GM19099 (cell line): Measurements from ENCODE around the gene PRKD1.

Experiments
- POLR2A ChIP-seq: IDR thresholded peaks from 3 replicates; pipeline ENCODE4 v1.6.1; 2011; ENCODE audit warnings: low read depth; ENCODE audit not compliant: insufficient read length; ENCODE audit errors: extremely low read depth

Gene PRKD1

DNA sequence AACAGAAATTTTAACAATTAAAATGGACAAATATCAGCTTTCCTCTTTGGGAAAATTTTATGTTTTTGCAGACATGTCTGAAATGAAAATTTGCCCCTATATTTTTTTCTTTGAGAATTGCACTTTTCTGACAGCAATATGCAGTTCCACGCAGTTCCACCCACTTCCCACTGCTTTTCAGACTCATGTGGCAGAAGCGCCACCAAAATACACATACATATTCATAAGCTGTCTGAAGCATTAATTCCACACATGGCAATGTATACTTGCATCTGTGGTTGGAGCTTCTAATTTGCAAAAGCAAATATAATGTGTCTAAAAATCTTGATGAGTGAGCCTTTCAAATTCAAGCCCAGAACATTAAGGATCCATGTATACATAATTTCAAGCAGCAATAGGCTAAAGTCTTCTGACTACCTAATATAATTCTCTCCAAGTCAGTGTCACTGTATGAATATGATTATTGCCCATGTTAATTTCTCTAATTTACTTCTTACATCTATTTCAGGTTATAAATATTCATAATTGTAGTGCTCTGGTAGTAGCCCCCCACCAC is 129.5 kb downstream of the PRKD1 start:
- no peak for TF ChIP-seq POLR2A

DNA sequence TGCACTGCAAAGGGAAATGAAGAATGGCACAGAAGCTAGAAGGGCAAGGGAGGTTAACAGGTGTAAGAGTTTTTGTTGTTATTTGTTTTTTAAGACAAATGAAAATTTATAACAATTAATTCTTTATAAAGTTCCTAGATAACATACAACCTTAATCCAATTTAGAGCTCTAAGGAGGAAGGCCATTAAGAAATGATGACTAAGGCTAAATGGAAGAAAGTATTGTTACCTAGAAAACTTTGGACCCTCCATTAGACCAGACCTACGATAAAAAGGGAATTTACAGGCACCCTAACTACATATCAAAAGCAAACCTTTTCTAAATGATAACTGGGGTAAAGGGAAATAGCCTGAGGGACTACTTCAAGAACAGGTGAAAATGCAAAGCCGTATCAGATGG is 130.8 kb downstream of the PRKD1 start:
- no peak for TF ChIP-seq POLR2A

DNA sequence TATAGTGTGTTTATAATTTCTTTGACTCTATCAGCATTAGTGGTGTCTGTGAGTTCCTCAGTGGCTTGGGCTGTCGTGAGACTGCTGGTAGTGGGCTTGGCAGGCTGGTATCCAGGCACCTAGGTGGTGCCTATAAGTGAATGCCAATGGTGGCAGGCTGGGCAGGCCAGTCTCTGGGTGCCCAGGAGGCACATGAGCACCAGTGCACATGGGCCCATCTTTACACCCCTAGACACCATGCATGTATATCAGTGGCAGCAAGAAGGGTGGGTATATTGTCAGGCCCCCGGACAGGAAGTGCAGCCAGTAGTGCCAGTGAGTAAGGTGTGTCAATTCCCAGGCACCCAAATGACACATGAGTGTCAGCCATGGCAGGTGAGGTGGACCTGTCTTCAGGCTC is 138.2 kb downstream of the PRKD1 start:
- no peak for TF ChIP-seq POLR2A

DNA sequence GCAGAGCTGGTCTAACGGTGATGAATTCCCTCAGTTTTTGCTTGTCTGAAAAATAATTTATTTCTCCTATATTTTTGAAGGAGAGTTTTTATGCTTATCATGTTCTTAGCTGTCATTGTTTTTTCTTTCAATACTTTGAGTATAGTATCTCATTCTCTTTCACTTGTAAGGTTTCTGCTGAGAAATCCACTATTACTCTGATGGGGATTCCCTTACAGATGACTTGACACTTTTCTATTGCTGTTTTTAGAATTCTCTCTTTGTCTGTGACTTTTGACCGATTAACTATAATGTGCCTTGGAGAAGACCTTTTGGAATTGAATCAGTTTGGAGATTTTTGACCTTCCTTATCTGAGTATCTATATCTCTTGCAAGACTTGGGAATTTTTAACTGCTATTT is 139.6 kb downstream of the PRKD1 start:
- no peak for TF ChIP-seq POLR2A

DNA sequence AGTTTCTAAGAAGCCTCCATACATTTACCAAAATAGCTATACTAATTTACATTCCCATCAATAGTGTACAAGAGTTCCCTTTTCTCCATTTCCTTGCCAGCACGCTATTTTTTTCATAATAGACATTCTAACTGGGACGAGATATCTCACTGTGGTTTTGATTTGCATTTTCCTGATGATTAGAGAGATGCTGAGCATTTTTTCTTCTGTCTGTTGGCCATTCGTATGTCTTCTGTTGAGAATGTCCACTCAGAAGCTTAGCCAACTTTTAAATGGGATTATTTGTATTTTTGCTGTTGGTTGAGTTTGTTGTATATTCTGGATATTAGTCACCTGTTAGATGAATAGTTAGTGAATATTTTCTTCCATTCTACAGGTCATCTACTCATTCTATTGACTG is 144.1 kb downstream of the PRKD1 start:
- no peak for TF ChIP-seq POLR2A

DNA sequence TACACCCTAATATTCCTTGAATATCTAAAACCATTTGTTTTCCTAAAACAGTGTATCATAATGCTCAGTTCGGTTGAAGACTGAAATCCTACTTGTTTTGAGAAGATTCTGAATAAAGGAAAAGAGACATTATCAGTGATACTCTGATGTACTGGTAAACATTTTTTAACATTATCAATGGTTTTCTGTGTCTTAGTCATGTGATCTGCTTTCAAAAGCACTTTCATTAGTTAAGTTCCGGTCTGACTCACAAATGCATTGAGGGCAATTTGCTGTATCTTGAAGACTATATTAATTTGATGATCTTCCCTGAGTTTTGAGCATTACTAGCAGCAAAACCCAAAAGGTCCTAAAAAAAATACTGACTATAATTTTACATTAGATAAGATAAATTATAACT is 145.6 kb downstream of the PRKD1 start:
- TF ChIP-seq POLR2A = no peak

DNA sequence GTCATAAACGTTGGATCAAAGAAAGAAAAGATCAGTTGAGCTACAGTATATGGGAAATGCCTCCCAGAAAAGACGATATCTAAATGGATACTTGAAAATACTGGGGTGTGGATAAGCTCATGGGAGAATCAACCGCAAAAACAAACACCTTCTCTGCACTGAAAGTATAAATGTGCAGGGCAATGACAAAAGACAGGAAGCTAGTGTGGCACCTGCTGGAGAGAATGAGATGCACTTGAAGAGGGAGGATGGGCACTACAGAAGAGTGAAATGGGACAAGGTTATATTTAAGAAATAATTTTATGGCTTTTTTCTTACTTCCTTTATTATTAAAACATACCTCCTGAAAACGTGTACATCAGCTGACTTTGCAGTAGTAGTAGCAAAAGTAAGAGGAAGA is 153.7 kb downstream of the PRKD1 start:
- no peak for TF ChIP-seq POLR2A

DNA sequence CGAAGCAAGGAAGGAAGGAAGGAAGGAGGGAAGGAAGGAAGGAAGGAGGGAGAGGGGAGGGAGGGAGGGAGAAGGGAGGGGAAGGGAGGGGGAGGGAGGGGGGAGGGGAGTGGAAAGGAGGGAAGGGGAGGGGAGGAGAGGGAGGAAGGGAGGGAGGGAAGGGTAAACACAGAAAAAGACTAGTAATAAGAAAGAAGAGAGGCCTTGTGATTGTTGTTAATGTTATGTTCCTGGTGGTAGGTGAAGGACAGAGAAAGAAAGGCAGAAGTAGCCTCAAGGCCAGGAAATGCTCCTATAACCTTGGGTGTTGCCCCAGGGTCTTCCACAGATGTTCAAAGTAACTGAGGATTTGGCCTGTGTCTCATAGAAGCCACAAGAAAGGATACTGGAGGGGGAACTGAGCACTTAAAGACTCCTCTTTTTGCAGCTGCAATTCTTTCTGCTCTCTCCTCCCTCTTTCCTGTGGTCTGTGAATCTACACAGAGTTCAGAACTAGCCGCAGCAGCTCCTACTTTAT is 164.2 kb downstream of the PRKD1 start:
- TF ChIP-seq POLR2A = no peak

DNA sequence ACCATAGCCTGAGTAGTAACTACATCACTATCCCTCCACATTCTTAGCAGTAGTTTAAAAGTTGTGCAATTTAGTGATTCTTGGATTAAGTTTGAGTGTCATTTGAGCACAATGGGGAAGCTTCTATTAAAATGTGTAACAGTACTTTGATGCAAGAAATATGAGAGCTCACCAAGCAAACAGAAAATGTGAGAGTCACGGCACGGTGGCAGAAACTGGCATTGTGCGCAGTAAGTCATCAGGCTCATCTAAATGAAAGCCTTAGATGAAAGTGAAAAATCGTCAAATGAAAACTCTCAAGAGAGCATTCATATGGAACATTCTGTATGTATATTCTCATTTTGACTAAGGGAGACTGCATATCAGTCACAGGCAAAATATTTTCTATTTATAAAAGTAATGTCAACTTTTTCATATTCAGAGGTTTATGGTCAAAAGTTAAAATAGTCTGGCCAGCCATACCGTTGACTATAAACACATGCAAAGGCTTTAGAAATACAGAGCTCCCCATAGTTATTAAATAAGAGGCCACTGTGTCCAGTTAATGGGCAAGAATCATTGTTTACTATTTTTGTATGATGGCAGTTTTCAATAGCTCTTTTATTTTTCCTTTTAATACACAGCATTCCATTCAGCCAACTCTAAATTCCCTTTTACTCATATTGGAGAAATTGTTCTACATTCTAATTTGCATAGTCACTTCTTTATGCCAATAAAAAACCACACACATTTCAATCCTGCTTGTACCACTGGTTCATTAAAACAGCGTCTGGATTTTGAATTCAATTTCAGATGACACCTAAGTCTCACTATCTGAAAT is 167.9 kb downstream of the PRKD1 start:
- TF ChIP-seq POLR2A = no peak

DNA sequence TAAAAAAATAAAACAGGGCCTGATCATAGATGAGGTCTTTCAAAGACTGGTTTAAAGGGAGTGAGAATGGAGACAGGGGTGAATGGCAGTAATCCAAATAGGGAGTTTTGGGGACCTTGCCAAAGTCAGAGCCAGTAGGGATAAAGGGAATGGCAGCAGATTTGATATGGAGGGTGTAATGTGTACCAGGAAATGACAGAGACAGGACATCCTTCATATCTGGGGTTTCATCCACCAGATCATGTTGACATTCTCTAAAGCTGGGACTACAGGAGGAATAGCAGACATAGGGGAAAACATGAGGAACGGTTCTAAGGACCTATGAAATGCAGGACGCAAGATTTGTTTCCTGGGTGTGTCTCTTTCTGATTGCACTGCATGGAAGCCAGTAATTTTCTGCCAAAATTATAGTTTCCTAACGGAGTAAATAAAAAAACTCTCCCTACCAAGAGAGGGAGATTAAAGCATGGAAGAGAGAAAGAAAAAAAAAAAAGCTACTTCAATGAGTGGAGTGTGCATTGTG is 169.9 kb downstream of the PRKD1 start:
- no peak for TF ChIP-seq POLR2A

DNA sequence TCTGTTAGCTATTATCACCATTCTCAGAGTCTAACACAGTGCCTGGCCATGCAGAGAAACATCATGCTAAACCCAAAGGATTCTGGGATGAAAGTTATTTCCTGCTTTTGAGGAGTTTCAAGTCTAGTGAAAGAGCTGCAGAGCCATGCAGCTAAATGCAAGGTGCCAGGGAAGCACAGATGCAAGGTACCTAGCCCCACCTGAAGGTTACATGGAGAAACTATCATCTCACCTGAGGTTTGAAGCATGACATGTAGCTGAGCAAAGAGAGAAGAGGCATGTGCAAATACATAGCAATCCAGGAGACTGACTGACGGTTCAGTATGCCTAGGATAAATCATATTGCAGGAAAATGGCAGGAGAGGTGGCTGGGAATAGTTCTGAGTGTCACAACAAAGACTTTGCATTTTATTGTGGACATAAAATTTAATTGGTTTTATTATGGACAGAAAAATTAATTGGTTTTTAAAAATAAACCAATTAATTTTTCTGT is 170.4 kb downstream of the PRKD1 start:
- no peak for TF ChIP-seq POLR2A

DNA sequence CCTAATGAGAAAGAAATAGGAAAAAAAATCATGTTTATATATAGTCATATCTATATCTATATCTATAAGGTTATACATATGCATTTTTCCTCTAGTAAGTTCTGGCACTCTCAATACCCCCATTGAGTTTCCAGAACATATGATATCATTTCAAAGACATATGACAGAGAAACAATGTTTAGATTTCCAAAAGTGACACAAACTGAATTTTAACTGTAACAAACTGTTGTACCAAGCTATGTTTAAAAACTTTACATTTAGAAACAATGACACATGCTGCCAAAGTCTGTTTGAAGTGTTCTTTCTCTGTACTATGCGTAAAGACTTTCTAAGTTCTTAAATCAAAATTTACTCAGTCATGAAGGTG is 171.6 kb downstream of the PRKD1 start:
- TF ChIP-seq POLR2A = no peak

DNA sequence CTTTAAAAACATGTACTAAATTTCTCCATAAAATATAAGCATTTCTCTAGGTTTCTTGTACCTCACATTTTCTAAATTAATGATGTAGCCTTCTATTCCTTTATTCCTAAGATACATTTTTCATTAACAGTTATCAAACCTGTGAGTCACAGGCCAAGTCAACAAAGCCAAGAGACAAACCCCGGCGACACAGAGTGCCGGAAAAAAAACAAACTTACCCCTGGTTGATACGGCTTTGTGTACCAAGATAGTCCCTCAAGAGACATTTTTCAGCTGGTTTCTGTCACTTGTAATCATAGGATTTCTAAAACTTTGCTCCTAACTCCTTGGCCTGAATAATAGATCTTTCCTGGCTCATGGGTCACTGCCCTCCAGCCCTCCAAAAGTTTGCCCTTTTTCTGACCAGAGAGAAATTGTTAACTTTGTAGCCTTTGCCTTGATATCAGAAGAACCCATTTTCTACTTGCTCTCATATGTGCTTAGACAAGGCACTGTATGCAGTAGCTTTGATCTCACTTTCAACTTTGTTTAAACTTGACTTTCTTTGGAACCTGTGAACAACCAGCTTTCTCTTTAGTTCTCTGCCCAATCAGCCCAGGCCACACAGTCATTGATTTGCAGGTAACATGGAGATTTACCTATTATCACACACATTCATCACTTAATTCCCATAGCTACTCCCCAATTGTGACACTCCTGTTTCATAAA is 172.2 kb downstream of the PRKD1 start:
- TF ChIP-seq POLR2A = no peak

DNA sequence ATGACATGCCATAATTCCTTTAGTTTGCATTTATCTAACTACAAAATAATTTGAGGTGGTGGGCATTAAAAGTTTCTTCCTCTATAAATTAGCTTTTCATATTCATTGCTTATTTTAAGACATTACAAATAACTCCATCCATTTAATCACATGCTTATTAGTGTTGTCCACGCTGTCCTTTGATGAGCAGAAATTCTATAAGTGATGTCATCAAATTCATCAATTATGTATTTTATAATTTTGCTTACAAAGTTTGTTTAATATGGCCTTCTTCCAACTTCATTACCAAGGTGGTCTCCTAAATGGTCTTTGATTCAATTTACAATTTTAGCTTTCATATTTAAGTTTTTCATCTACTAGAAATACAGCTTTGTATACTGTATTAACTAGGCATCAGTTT is 173.5 kb downstream of the PRKD1 start:
- no peak for TF ChIP-seq POLR2A

DNA sequence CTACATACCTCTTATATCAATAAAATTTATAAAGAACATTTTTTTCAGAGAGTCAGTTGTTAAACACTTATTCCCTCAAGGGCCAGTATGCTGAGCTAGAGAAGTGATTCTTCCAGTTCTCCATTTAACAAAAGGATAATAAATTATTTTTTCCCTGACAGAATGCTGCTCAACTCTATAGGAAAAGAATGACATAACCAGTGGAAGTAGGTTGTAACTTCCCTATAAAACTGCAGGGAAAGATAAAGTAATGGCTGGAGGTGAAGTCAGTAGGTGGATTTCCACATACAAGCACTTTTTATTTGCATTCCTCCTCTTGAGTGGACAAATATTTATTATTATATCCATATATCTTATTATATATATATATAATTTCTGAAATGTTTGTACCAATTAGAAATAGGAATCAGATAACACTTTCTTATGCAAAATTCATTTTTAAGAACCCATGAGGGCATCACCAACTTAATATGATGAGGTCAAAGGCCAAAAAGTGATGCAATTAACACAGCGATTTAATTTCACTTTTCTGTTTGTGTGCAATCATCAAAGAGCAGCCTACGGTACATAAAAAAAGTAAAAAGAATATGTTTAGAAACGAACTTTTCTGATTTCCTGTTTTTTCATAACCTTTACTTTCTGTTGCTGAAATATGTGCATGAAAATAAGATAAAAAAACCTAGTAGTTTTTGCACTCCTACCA is 175.3 kb downstream of the PRKD1 start:
- no peak for TF ChIP-seq POLR2A
